LHCN-M2 (cell line): ENCODE measurements around the gene CCDC83. TPM values are rescaled to one million over a fixed set of nuclear protein-coding genes. Genes with fewer than 3 reads are reported as not detected.

Source experiments
- total RNA-seq: library from RNA; depleted of rRNA; stranded (reverse); fragments of >200 nt; gene quantifications from 2 replicates; pipeline ENCODE4 v1.2.3, GENCODE V29; 2014; rRNA removed

The CCDC83 gene
- total RNA-seq, 1 experiment from 2014 or later = 0.06 TPM

Other genes starting within 250 kb of the CCDC83 start
- 0.17 TPM in 1 of 2 replicates, not detected in the other for gene DLG2, start 228.0 kb upstream of the CCDC83 start, total RNA-seq
- 66.9 and 86.6 TPM in 2 replicates for gene TMEM126B, start 226.8 kb upstream of the CCDC83 start, total RNA-seq
- gene TMEM126A, start 207.4 kb upstream of the CCDC83 start, total RNA-seq = 36.7 and 42.4 TPM in 2 replicates
- gene CREBZF, start 190.3 kb upstream of the CCDC83 start, total RNA-seq = 33.8 and 37.4 TPM in 2 replicates
- 6.6 and 7.4 TPM in 2 replicates for gene CCDC89, start 169.2 kb upstream of the CCDC83 start, total RNA-seq
- 75.8 and 84.4 TPM in 2 replicates for gene SYTL2, start 44.2 kb upstream of the CCDC83 start, total RNA-seq
- gene PICALM, start 213.7 kb downstream of the CCDC83 start, total RNA-seq = 168 and 186 TPM in 2 replicates